IMR-90 (cell line): ENCODE results near the gene CCL28. TPM values are rescaled to one million over a fixed set of nuclear protein-coding genes. Genes with fewer than 3 reads are reported as not detected.

ENCODE experiments used
- ATAC-seq: fragments of 200-7000 bp; cut with Tn5 transposase; 2 replicates; pipeline ENCODE4 v1.9.1; 2020; ENCODE audit warnings: low read depth, mild to moderate bottlenecking, moderate library complexity
- BruUV-seq: library from RNA; stranded (reverse); fragments of 400-500 nt; replicated peaks from 2 replicates; lab custom pipeline; 2021; lab: Mats Ljungman, UMichigan
- CTCF ChIA-PET: fragments of 300-600 bp; formaldehyde crosslinking; extraction: SDS; loops from one replicate; lab custom pipeline; 2021; ENCODE audit warnings: antibody characterized with exemption; lab: Yijun Ruan, JAX
- POLR2A ChIA-PET: fragments of 300-600 bp; sonication (Branson Sonifier 250); formaldehyde crosslinking; loops from one replicate; lab custom pipeline; 2022; ENCODE audit warnings: antibody characterized with exemption; ENCODE audit not compliant: unreplicated experiment; lab: Charles Lee
- DNase-seq: peaks from one replicate; pipeline ENCODE4 v3.0.0; 2013
- H2AFZ ChIP-seq: replicated peaks from 2 replicates; pipeline ENCODE3; 2013; ENCODE audit warnings: low read length, mild to moderate bottlenecking; ENCODE audit not compliant: poor library complexity
- H2AK5ac ChIP-seq: 2 replicates; pipeline ENCODE4 v1.6.1; 2013; ENCODE audit warnings: low read depth, low read length, inconsistent platforms
- H2AK9ac ChIP-seq: replicated peaks from 2 replicates; pipeline ENCODE3; 2013; ENCODE audit warnings: mild to moderate bottlenecking, low read depth, low read length, moderate library complexity; ENCODE audit not compliant: poor library complexity
- H2BK120ac ChIP-seq: 2 replicates; pipeline ENCODE4 v1.6.1; 2013; ENCODE audit warnings: low read depth, low read length, inconsistent platforms
- H2BK15ac ChIP-seq: 3 replicates; pipeline ENCODE4 v1.6.1; 2013; ENCODE audit warnings: low read depth, low read length, inconsistent platforms
- H2BK20ac ChIP-seq: 2 replicates; pipeline ENCODE4 v1.6.1; 2013; ENCODE audit warnings: low read depth, mild to moderate bottlenecking, inconsistent platforms, low read length, moderate library complexity
- H2BK5ac ChIP-seq: 2 replicates; pipeline ENCODE4 v1.6.1; 2013; ENCODE audit warnings: mild to moderate bottlenecking, low read depth, low read length, inconsistent platforms; ENCODE audit not compliant: poor library complexity, severe bottlenecking
- H3K14ac ChIP-seq: replicated peaks from 2 replicates; pipeline ENCODE4 v1.6.1; 2013; ENCODE audit warnings: low read depth, low read length, inconsistent platforms
- H3K18ac ChIP-seq: 2 replicates; pipeline ENCODE4 v1.6.1; 2013; ENCODE audit warnings: low read depth, low read length, control low read depth
- H3K23ac ChIP-seq: 2 replicates; pipeline ENCODE4 v1.6.1; 2013; ENCODE audit warnings: low read depth, low read length, inconsistent platforms
- H3K27ac ChIP-seq: 2 replicates; pipeline ENCODE4 v1.5.1; 2013; ENCODE audit warnings: mild to moderate bottlenecking, control low read depth, low read length; ENCODE audit not compliant: insufficient read depth
- H3K27me3 ChIP-seq: 2 replicates; pipeline ENCODE4 v1.6.1; 2013; ENCODE audit warnings: low read length; ENCODE audit not compliant: control insufficient read depth, insufficient read depth
- H3K36me3 ChIP-seq: 2 replicates; pipeline ENCODE4 v1.6.1; 2013; ENCODE audit warnings: low read length, mixed read lengths; ENCODE audit not compliant: control insufficient read depth, insufficient read depth
- H3K4ac ChIP-seq: 2 replicates; pipeline ENCODE4 v1.6.1; 2013; ENCODE audit warnings: low read depth, low read length, inconsistent platforms
- H3K4me1 ChIP-seq: 2 replicates; pipeline ENCODE4 v1.6.1; 2013; ENCODE audit warnings: low read length, mixed read lengths; ENCODE audit not compliant: control insufficient read depth, insufficient read depth
- H3K4me2 ChIP-seq: 2 replicates; pipeline ENCODE4 v1.6.1; 2013; ENCODE audit warnings: low read depth, mild to moderate bottlenecking, control low read depth, low read length, moderate library complexity
- H3K4me3 ChIP-seq: 2 replicates; pipeline ENCODE4 v1.5.1; 2013; ENCODE audit warnings: low read depth, mild to moderate bottlenecking, control low read depth, low read length, moderate library complexity; ENCODE audit not compliant: insufficient read depth
- H3K56ac ChIP-seq: 2 replicates; pipeline ENCODE4 v1.6.1; 2013; ENCODE audit warnings: low read length, inconsistent platforms; ENCODE audit not compliant: insufficient read depth; ENCODE audit errors: extremely low read depth
- H3K79me1 ChIP-seq, 2 experiments: 2 replicates each; pipeline ENCODE4 v1.6.1; 2013; ENCODE audit warnings: low read length in 2 of 2, inconsistent platforms in 1 of 2, low read depth in 1 of 2
- H3K9ac ChIP-seq: 2 replicates; pipeline ENCODE4 v1.6.1; 2013; ENCODE audit warnings: low read depth, low read length, control low read depth
- H3K9me1 ChIP-seq: 2 replicates; pipeline ENCODE4 v1.6.1; 2013; ENCODE audit warnings: low read length, inconsistent platforms; ENCODE audit not compliant: insufficient read depth
- H3K9me3 ChIP-seq: 2 replicates; pipeline ENCODE4 v1.6.1; 2013; ENCODE audit warnings: low read length; ENCODE audit not compliant: control insufficient read depth, insufficient read depth
- H4K20me1 ChIP-seq: 2 replicates; pipeline ENCODE4 v1.6.1; 2013; ENCODE audit warnings: low read length, inconsistent platforms; ENCODE audit not compliant: insufficient read depth
- H4K5ac ChIP-seq: 2 replicates; pipeline ENCODE4 v1.6.1; 2013; ENCODE audit warnings: mild to moderate bottlenecking, low read depth, low read length, control low read depth
- H4K8ac ChIP-seq, 2 experiments: 2 replicates each; pipeline ENCODE4 v1.6.1; 2013; ENCODE audit warnings: low read depth in 2 of 2, low read length in 2 of 2, control low read depth in 1 of 2, inconsistent platforms in 1 of 2
- H4K91ac ChIP-seq: 2 replicates; pipeline ENCODE4 v1.6.1; 2013; ENCODE audit warnings: low read depth, low read length, inconsistent platforms; ENCODE audit not compliant: insufficient read depth
- BHLHE40 ChIP-seq: fragments of 150-350 bp; IDR thresholded peaks from 2 replicates; pipeline ENCODE4 v1.6.1; 2016; ENCODE audit warnings: mild to moderate bottlenecking, low read depth, low read length
- CEBPB ChIP-seq: IDR thresholded peaks from 2 replicates; pipeline ENCODE4 v1.6.1; 2012; ENCODE audit warnings: low read depth, low read length, improper control_type of control experiment
- CHD1 ChIP-seq: IDR thresholded peaks from 2 replicates; pipeline ENCODE4 v1.6.1; 2012; ENCODE audit warnings: low read depth, low read length, improper control_type of control experiment
- FOS ChIP-seq: fragments of 150-350 bp; IDR thresholded peaks from 2 replicates; pipeline ENCODE4 v1.6.1; 2016; ENCODE audit warnings: low read depth, low read length
- MAFK ChIP-seq: IDR thresholded peaks from 2 replicates; pipeline ENCODE4 v1.6.1; 2012; ENCODE audit warnings: low read depth, low read length, improper control_type of control experiment
- MAZ ChIP-seq: IDR thresholded peaks from 2 replicates; pipeline ENCODE4 v1.6.1; 2012; ENCODE audit warnings: low read depth, mild to moderate bottlenecking, low read length, improper control_type of control experiment, moderate library complexity, borderline replicate concordance
- NFE2L2 ChIP-seq: fragments of 150-350 bp; IDR thresholded peaks from 2 replicates; pipeline ENCODE4 v1.6.1; 2016; ENCODE audit warnings: low read depth, mild to moderate bottlenecking, low read length
- POLR2A ChIP-seq: IDR thresholded peaks from 2 replicates; pipeline ENCODE4 v1.6.1; 2012; ENCODE audit warnings: mild to moderate bottlenecking, low read depth, low read length
- RAD21 ChIP-seq: IDR thresholded peaks from 2 replicates; pipeline ENCODE4 v1.6.1; 2012; ENCODE audit warnings: low read length, improper control_type of control experiment
- RCOR1 ChIP-seq: IDR thresholded peaks from 2 replicates; pipeline ENCODE4 v1.6.1; 2012; ENCODE audit warnings: mild to moderate bottlenecking, low read length, improper control_type of control experiment; ENCODE audit not compliant: insufficient replicate concordance
- RFX5 ChIP-seq: IDR thresholded peaks from 2 replicates; pipeline ENCODE4 v1.8.0; 2012; ENCODE audit warnings: low read depth, mild to moderate bottlenecking, low read length, moderate library complexity
- SMC3 ChIP-seq: fragments of 150-350 bp; IDR thresholded peaks from 2 replicates; pipeline ENCODE4 v1.6.1; 2016; ENCODE audit warnings: low read depth, mild to moderate bottlenecking, antibody characterized with exemption, low read length, moderate library complexity
- WGBS, 2 experiments: methylation state at CpG; one replicate each; pipeline versions ENCODE4 v1.1.5 to v1.1.7; 2013; ENCODE audit warnings: missing lambda C conversion rate in 2 of 2; ENCODE audit not compliant: insufficient read length in 1 of 2; ENCODE audit errors: extremely low coverage in 2 of 2; 5-methylcytosine and 5-hydroxymethylcytosine counted together
- dilution Hi-C: fragments of 300-500 bp; cut with HindIII; formaldehyde crosslinking; loops from one replicate; pipeline ENCODE4 v1.14.3; 2018; ENCODE audit warnings: low sequenced_read_pairs; ENCODE audit not compliant: unreplicated experiment
- in situ Hi-C: fragments of 300-500 bp; cut with MboI; formaldehyde crosslinking; loops from 3 replicates; pipeline ENCODE4 v1.14.3; 2019; ENCODE audit warnings: low sequenced_read_pairs, inconsistent platforms, mixed read lengths
- intact Hi-C: fragments of 100-400 bp; cut with micrococcal nuclease; formaldehyde crosslinking; loops from 2 replicates; pipeline ENCODE4 v1.10.0; 2022
- polyA plus RNA-seq, 3 experiments: library from polyadenylated mRNA; depleted of rRNA; stranded (reverse); fragments of >200 nt; gene quantifications; 2 replicates each; pipeline ENCODE4 v1.2.3, GENCODE V29; 2012; ENCODE audit warnings: low replicate concordance in 1 of 3
- total RNA-seq: library from RNA; depleted of rRNA; stranded (reverse); fragments of >200 nt; gene quantifications from 2 replicates; pipeline ENCODE4 v1.2.3, GENCODE V29; 2012
- TF ChIP-seq, protein P1 (sequence below): fragments of 150-350 bp; IDR thresholded peaks from 2 replicates; pipeline ENCODE4 v1.6.1; 2016; ENCODE audit warnings: low read depth, mild to moderate bottlenecking, low read length, moderate library complexity, borderline replicate concordance
- TF ChIP-seq, protein P2 (sequence below): fragments of 150-350 bp; IDR thresholded peaks from 2 replicates; pipeline ENCODE4 v1.6.1; 2017; ENCODE audit warnings: mild to moderate bottlenecking, antibody characterized with exemption, low read length, low read depth
- TF ChIP-seq, protein P3 (sequence below): conservative IDR thresholded peaks from 2 replicates; pipeline ENCODE4 v1.5.1; 2012; ENCODE audit warnings: mild to moderate bottlenecking, low read depth, low read length, improper control_type of control experiment

CCL28 gene
- total and polyA plus RNA-seq, 2 of the 4 experiments (the other 2 are of a cell fraction) = under 0.01 to 0.02 TPM

DNA sequence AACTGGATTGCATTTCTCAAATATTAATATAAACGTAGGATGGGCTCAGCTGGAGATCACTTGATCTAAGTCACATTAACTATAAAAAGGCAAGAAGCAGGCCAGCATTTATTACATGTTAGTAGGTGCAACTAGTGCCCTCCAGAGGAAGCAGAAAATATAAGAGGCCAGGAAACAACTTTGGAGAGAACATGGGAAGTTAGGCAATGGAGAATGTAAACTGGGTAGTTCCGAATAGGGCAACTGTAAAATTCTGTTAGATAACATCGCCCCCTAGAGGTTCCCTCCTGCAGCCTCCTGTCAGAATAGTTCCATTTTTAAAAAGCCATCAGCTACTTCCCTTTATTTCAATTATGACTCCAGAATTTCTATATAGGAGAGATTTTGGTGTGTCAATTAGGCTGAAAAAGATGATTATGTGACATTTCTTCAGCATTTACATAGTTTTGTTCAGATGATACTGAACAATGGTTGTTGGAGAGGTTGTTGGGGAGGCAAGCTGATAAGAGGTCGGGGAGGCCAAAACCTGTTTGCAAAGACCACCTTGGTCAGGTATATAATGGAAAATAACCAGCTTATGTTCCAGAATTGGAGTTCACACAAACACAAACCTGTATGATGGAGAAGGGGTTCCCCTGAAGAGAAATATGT is 22.4 kb downstream of the CCL28 start:
- in situ Hi-C loops (loop anchor here (5.0 to 10.0 kb wide), 3 partner anchors 165 to 478 kb away; no protein-coding TSS in a partner anchor), intact Hi-C loops (loop anchor here (1.0 to 5.0 kb wide), 7 partner anchors 83 to 478 kb away; partner anchors contain the start of gene ZNF131)
- POLR2A ChIA-PET = interaction anchor here (0.5 kb wide), 1 partner anchor 233 kb away, joined by 7 read pairs; no protein-coding TSS in a partner anchor
- no peak for TF ChIP-seq NFE2L2
- TF ChIP-seq CHD1 = no peak
- TF ChIP-seq MAZ = no peak
- TF ChIP-seq RCOR1 = no peak
- no peak for TF ChIP-seq FOS
- peak; percentile 78 for TF ChIP-seq RAD21
- TF ChIP-seq, protein P1, sequence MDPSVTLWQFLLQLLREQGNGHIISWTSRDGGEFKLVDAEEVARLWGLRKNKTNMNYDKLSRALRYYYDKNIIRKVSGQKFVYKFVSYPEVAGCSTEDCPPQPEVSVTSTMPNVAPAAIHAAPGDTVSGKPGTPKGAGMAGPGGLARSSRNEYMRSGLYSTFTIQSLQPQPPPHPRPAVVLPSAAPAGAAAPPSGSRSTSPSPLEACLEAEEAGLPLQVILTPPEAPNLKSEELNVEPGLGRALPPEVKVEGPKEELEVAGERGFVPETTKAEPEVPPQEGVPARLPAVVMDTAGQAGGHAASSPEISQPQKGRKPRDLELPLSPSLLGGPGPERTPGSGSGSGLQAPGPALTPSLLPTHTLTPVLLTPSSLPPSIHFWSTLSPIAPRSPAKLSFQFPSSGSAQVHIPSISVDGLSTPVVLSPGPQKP = no peak
- TF ChIP-seq SMC3 = peak; percentile 70
- peak; percentile 86 for TF ChIP-seq CEBPB
- no peak for TF ChIP-seq BHLHE40
- TF ChIP-seq POLR2A = no peak
- no peak for TF ChIP-seq RFX5
- TF ChIP-seq, protein P2, sequence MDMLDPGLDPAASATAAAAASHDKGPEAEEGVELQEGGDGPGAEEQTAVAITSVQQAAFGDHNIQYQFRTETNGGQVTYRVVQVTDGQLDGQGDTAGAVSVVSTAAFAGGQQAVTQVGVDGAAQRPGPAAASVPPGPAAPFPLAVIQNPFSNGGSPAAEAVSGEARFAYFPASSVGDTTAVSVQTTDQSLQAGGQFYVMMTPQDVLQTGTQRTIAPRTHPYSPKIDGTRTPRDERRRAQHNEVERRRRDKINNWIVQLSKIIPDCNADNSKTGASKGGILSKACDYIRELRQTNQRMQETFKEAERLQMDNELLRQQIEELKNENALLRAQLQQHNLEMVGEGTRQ = no peak
- TF ChIP-seq, protein P3, sequence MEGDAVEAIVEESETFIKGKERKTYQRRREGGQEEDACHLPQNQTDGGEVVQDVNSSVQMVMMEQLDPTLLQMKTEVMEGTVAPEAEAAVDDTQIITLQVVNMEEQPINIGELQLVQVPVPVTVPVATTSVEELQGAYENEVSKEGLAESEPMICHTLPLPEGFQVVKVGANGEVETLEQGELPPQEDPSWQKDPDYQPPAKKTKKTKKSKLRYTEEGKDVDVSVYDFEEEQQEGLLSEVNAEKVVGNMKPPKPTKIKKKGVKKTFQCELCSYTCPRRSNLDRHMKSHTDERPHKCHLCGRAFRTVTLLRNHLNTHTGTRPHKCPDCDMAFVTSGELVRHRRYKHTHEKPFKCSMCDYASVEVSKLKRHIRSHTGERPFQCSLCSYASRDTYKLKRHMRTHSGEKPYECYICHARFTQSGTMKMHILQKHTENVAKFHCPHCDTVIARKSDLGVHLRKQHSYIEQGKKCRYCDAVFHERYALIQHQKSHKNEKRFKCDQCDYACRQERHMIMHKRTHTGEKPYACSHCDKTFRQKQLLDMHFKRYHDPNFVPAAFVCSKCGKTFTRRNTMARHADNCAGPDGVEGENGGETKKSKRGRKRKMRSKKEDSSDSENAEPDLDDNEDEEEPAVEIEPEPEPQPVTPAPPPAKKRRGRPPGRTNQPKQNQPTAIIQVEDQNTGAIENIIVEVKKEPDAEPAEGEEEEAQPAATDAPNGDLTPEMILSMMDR = peak; percentile 93
- TF ChIP-seq MAFK = no peak

More for the DNA sequence above, 22.4 kb downstream of the CCL28 start:
- BruUV-seq = no TSS peak
- Histone ChIP-seq H3K4me1 (no peaks in the 10 kb centered on the region), H3K56ac (no peak overlapping the region), H2BK20ac (no peak overlapping the region), H3K18ac (no peak overlapping the region), H4K91ac (no peak overlapping the region), H2BK5ac (no peak overlapping the region), H3K14ac (no peak overlapping the region), H3K9me3 (no peaks in the 10 kb centered on the region), H3K27me3 (peaks cover 5% of the 10 kb centered on the region), H4K5ac (no peak overlapping the region), H3K36me3 (no peaks in the 10 kb centered on the region), H3K4ac (no peak overlapping the region), H3K27ac (no peak overlapping the region), H3K9ac (no peak overlapping the region), H2AK9ac (no peak overlapping the region), H2BK120ac (no peak overlapping the region), H3K9me1 (no peaks in the 10 kb centered on the region), H2AK5ac (no peak overlapping the region), H4K20me1 (no peaks in the 10 kb centered on the region), H3K4me2 (no peak overlapping the region), H3K23ac (no peak overlapping the region), H2BK15ac (no peak overlapping the region), H2AFZ (no peak overlapping the region), H4K8ac (no peak overlapping the region), H3K79me1 (no peaks in the 10 kb centered on the region), H3K4me3 (no peak overlapping the region)
- CTCF ChIA-PET = interaction anchor here (0.5 to 2.7 kb wide), 14 partner anchors 11 to 481 kb away, joined by 3 to 15 read pairs (median 4); partner anchors contain the start of gene TMEM267
- DNase-seq = peak; percentile 90
- ATAC-seq = peak; percentile 99
- no CpG with 5 or more reads among the region's 4 CpGs for WGBS, 2 experiments
- dilution Hi-C loops = no loop called here
